SU-DHL-6 (cell line): ENCODE data around the gene PRPSAP1.

Experiments used
- H2AFZ ChIP-seq: fragments of 200-600 bp; sonication (generic); 2 replicates; pipeline ENCODE4 v1.6.1; 2014; ENCODE audit warnings: low read depth, mild to moderate bottlenecking, moderate library complexity, mixed read lengths, antibody characterized with exemption, low read length; ENCODE audit not compliant: severe bottlenecking
- H3F3A ChIP-seq: fragments of 200-600 bp; shearing (Covaris generic); 2 replicates; pipeline ENCODE4 v1.6.0; 2016; ENCODE audit warnings: antibody characterized with exemption, mild to moderate bottlenecking; ENCODE audit not compliant: insufficient read depth
- H3K27ac ChIP-seq: fragments of 200-600 bp; sonication (generic); 2 replicates; pipeline ENCODE4 v1.5.1; 2016; ENCODE audit warnings: low read depth, mild to moderate bottlenecking, low read length, moderate library complexity, mixed read lengths
- H3K27me3 ChIP-seq: fragments of 200-600 bp; sonication (generic), shearing (Covaris generic); 2 replicates; pipeline ENCODE4 v1.6.0; 2014; ENCODE audit warnings: mild to moderate bottlenecking, low read length
- H3K36me3 ChIP-seq: fragments of 200-600 bp; sonication (generic); 2 replicates; pipeline ENCODE4 v1.6.1; 2014; ENCODE audit warnings: mild to moderate bottlenecking, low read length, mixed read lengths
- H3K4me2 ChIP-seq: fragments of 300-600, 200-600 bp; shearing (Covaris generic), sonication (generic); 2 replicates; pipeline ENCODE4 v1.6.0; 2014; ENCODE audit warnings: low read length, low read depth, mild to moderate bottlenecking; ENCODE audit not compliant: poor library complexity, severe bottlenecking
- H3K4me3 ChIP-seq: fragments of 200-600 bp; sonication (generic); 2 replicates; pipeline ENCODE4 v1.5.1; 2014; ENCODE audit warnings: antibody characterized with exemption, low read length, mild to moderate bottlenecking, mixed read lengths; ENCODE audit not compliant: insufficient read depth, poor library complexity, severe bottlenecking
- H3K79me2 ChIP-seq: fragments of 200-600 bp; sonication (generic); 2 replicates; pipeline ENCODE4 v1.6.1; 2014; ENCODE audit warnings: mild to moderate bottlenecking, low read length, moderate library complexity; ENCODE audit not compliant: insufficient read depth
- H3K9ac ChIP-seq: fragments of 200-600 bp; sonication (generic); 2 replicates; pipeline ENCODE4 v1.7.0; 2014; ENCODE audit warnings: mild to moderate bottlenecking, low read length
- H3K9me2 ChIP-seq: fragments of 200-600 bp; sonication (generic); replicated peaks from 2 replicates; pipeline ENCODE4 v1.6.1; 2014; ENCODE audit warnings: low read length; ENCODE audit not compliant: insufficient read depth
- H3K9me3 ChIP-seq: fragments of 200-600 bp; sonication (generic); 2 replicates; pipeline ENCODE4 v1.6.1; 2014; ENCODE audit warnings: low read length, mixed read lengths; ENCODE audit not compliant: insufficient read depth
- H4K20me1 ChIP-seq: fragments of 200-600 bp; sonication (generic); 2 replicates; pipeline ENCODE4 v1.6.1; 2014; ENCODE audit warnings: low read depth, mild to moderate bottlenecking, antibody characterized with exemption, low read length, moderate library complexity, mixed read lengths
- CTCF ChIP-seq: fragments of 200-600 bp; sonication (generic); IDR thresholded peaks from one replicate; pipeline ENCODE4 v1.5.1; 2017; ENCODE audit warnings: antibody characterized with exemption, mild to moderate bottlenecking, low read length, moderate library complexity; ENCODE audit not compliant: insufficient read depth, poor library complexity, severe bottlenecking
- EZH2phosphoT487 ChIP-seq: fragments of 200-600 bp; sonication (generic), shearing (Covaris generic); conservative IDR thresholded peaks from 2 replicates; pipeline ENCODE4 v1.6.1; 2018; ENCODE audit warnings: mild to moderate bottlenecking, antibody characterized with exemption, low read length, moderate library complexity, mixed read lengths

Gene PRPSAP1

DNA sequence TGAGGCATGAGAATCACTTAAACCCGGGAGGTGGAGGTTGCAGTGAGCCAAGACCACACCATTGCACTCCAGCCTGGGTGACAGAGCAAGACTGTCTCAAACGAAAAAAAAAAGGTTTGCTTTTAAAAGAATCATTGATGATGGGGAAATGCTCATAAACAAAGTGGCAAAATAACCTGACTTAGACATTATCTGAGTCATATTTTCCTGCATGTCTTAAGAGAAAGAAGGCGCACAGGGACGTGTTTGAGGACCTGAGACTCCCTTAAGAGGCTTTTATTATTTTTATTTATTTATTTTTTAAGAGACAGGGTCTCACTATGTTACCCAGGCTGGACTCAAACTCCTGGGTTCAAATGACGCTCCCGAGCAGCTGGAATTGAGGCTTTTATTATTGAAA lies 5.7 kb upstream of the PRPSAP1 start:
- Histone ChIP-seq H3K9me2 (no peaks in the 10 kb centered on the region), H3K4me3 (no peak overlapping the region), H3K27me3 (no peaks in the 10 kb centered on the region), H3F3A (no peaks in the 10 kb centered on the region; the same call in 1 of the 2 replicates), H3K9me3 (no peaks in the 10 kb centered on the region), H4K20me1 (no peaks in the 10 kb centered on the region), H3K27ac (no peak overlapping the region), H3K4me2 (no peak overlapping the region), H3K36me3 (no peaks in the 10 kb centered on the region), H3K79me2 (no peaks in the 10 kb centered on the region), H2AFZ (no peak overlapping the region), H3K9ac (no peak overlapping the region)
- TF ChIP-seq EZH2phosphoT487 (no peak), CTCF (no peak)

- Histone ChIP-seq H3K79me2 (peaks cover 6% of the 10 kb centered on the region), H3K27me3 (no peaks in the 10 kb centered on the region), H3K4me2 (no peak overlapping the region), H3F3A (no peaks in the 10 kb centered on the region; the same call in 1 of the 2 replicates), H3K9me3 (no peaks in the 10 kb centered on the region), H2AFZ (peak overlapping the region; percentile 44), H3K9me2 (no peaks in the 10 kb centered on the region), H3K9ac (no peak overlapping the region), H3K27ac (no peak overlapping the region), H3K36me3 (no peaks in the 10 kb centered on the region), H4K20me1 (no peaks in the 10 kb centered on the region), H3K4me3 (no peak overlapping the region)
- no peak for TF ChIP-seq CTCF
- no peak for TF ChIP-seq EZH2phosphoT487
Measured at GRCh38 chr17:76357597-76358158, 4.0 kb upstream of the PRPSAP1 start.

DNA sequence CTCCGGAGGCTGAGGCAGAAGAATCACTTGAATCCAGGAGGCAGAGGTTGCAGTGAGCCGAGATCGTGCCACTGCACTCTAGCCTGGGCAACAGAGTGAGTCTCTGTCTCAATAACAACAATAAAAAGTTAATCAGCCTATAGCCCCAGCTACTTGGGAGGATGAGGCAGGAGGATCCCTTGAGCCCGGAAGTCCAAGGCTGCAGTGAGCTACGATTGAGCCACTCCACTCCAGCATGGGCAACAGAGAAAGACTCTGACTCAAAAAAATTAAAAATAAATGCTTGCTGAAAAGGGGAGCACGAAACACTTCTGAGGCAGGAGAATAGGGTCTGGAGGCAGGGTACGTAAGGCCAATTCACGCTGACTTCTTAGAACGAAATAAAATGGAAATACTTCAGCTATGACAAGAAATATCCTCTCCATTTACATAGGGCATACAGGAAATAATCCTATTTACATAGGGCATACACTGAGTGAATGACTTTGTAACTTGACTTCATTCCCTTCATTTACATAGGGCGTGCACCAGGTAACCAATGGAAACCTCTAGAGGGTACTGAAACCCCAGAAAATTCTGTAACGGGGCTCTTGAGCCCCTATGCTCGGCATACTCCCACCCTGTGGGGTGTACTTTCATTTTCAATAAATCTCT lies 3.2 kb upstream of the PRPSAP1 start:
- peak overlapping the region; percentile 44 for H2AFZ ChIP-seq
- H3K36me3 ChIP-seq: no peaks in the 10 kb centered on the region
- no peaks in the 10 kb centered on the region for H3K27me3 ChIP-seq
- no peak overlapping the region for H3K9ac ChIP-seq
- no peaks in the 10 kb centered on the region for H3K9me2 ChIP-seq
- peaks cover 9% of the 10 kb centered on the region for H3K79me2 ChIP-seq
- no peak overlapping the region for H3K4me3 ChIP-seq
- H3K27ac ChIP-seq: no peak overlapping the region
- H3K4me2 ChIP-seq: peak overlapping the region; percentile 9
- no peaks in the 10 kb centered on the region for H3K9me3 ChIP-seq
- H4K20me1 ChIP-seq: no peaks in the 10 kb centered on the region
- no peak for TF ChIP-seq CTCF
- TF ChIP-seq EZH2phosphoT487: no peak
- peaks cover under 1% of the 10 kb centered on the region; the same call in 1 of the 2 replicates for H3F3A ChIP-seq
